GM12878 (cell line): ENCODE results near the gene MYOCD. TPM values are rescaled to one million over a fixed set of nuclear protein-coding genes. Genes with fewer than 3 reads are reported as not detected.

Experiments used
- ATAC-seq: fragments of 200-7000 bp; cut with Tn5 transposase; 3 replicates; pipeline ENCODE4 v1.9.1; 2020; ENCODE audit warnings: mild to moderate bottlenecking, moderate library complexity
- BruUV-seq: library from RNA; stranded (reverse); fragments of 400-500 nt; replicated peaks from 2 replicates; lab custom pipeline; 2021; lab: Mats Ljungman, UMichigan
- CTCF ChIA-PET: fragments of 300-600 bp; sonication (Branson Sonifier 250); formaldehyde crosslinking; extraction: SDS; loops from one replicate; lab custom pipeline; 2021; ENCODE audit warnings: inconsistent platforms; lab: Yijun Ruan, JAX
- POLR2A ChIA-PET: fragments of 350-600 bp; formaldehyde crosslinking; extraction: SDS; loops from one replicate; lab custom pipeline; 2021; ENCODE audit warnings: inconsistent platforms; lab: Charles Lee
- RAD21 ChIA-PET: fragments of 300-600 bp; sonication (Branson Sonifier 250); formaldehyde crosslinking; loops from one replicate; lab custom pipeline; 2023; ENCODE audit warnings: antibody characterized with exemption; ENCODE audit not compliant: unreplicated experiment; lab: Charles Lee
- SMC1A ChIA-PET: fragments of 300-600 bp; sonication (Branson Sonifier 250); formaldehyde crosslinking; loops from one replicate; lab custom pipeline; 2023; ENCODE audit not compliant: unreplicated experiment, uncharacterized antibody; lab: Charles Lee
- DNase-seq: peaks from one replicate; pipeline ENCODE4 v3.0.0-alpha.2; 2011; ENCODE audit warnings: low read depth, low spot score
- FAIRE-seq: peaks from 3 replicates; lab custom pipeline; 2011; peaks lifted over from hg19 to GRCh38; lab: Jason Lieb, UNC
- H2AFZ ChIP-seq: 2 replicates; pipeline ENCODE4 v1.6.0; 2011; ENCODE audit warnings: low read depth, low read length, control low read depth; ENCODE audit not compliant: control insufficient read depth
- H3K27ac ChIP-seq: 2 replicates; pipeline ENCODE4 v1.5.1; 2011; ENCODE audit warnings: control low read depth; ENCODE audit not compliant: control insufficient read depth, insufficient read depth
- H3K27me3 ChIP-seq, 2 experiments: replicated peaks in 1 of 2; 2 replicates each; pipeline versions ENCODE4 v1.6.0 to v1.6.1; 2011; ENCODE audit warnings: low read length in 1 of 2; ENCODE audit not compliant: control insufficient read depth in 2 of 2, insufficient read depth in 2 of 2
- H3K36me3 ChIP-seq, 2 experiments: 2 replicates each; pipeline ENCODE4 v1.5.1; 2011; ENCODE audit warnings: low read length in 1 of 2; ENCODE audit not compliant: control insufficient read depth in 2 of 2, insufficient read depth in 2 of 2
- H3K4me1 ChIP-seq: 2 replicates; pipeline ENCODE4 v1.6.1; 2011; ENCODE audit warnings: mild to moderate bottlenecking, low read length, moderate library complexity, mixed read lengths; ENCODE audit not compliant: control insufficient read depth, insufficient read depth
- H3K4me2 ChIP-seq: 2 replicates; pipeline ENCODE4 v1.6.0; 2011; ENCODE audit warnings: control low read depth; ENCODE audit not compliant: control insufficient read depth, insufficient read depth
- H3K4me3 ChIP-seq: fragments of 200-600 bp; sonication (generic); 2 replicates; pipeline ENCODE4 v1.5.1; 2016
- H3K79me2 ChIP-seq: 2 replicates; pipeline ENCODE4 v1.6.0; 2011; ENCODE audit warnings: low read length; ENCODE audit not compliant: control insufficient read depth, insufficient read depth
- H3K9ac ChIP-seq: 2 replicates; pipeline ENCODE4 v1.8.0; 2011; ENCODE audit warnings: low read length, control low read depth, mixed read lengths; ENCODE audit not compliant: control insufficient read depth, insufficient read depth
- H3K9me3 ChIP-seq: replicated peaks from 3 replicates; pipeline ENCODE4 v1.5.1; 2011; ENCODE audit warnings: mild to moderate bottlenecking, low read length; ENCODE audit not compliant: control insufficient read depth, insufficient read depth
- H4K20me1 ChIP-seq: 2 replicates; pipeline ENCODE4 v1.6.0; 2011; ENCODE audit not compliant: control insufficient read depth, insufficient read depth
- ASH2L ChIP-seq: fragments of 300-600, 200-600 bp; sonication (generic); IDR thresholded peaks from 2 replicates; pipeline ENCODE4 v1.6.1; 2017; ENCODE audit warnings: low read depth, mild to moderate bottlenecking, borderline replicate concordance
- BMI1 ChIP-seq: fragments of 450-650 bp; IDR thresholded peaks from 2 replicates; pipeline ENCODE4 v1.6.1; 2016; ENCODE audit warnings: mild to moderate bottlenecking, moderate library complexity, borderline replicate concordance
- WGBS: methylation state at CpG from one replicate; pipeline ENCODE4 v1.1.6; 2016; ENCODE audit warnings: low lambda C conversion rate; ENCODE audit not compliant: insufficient replicate concordance, insufficient coverage; ENCODE audit errors: missing lambda C conversion rate; 5-methylcytosine and 5-hydroxymethylcytosine counted together
- in situ Hi-C: fragments of 300-500 bp; cut with MboI; formaldehyde crosslinking; loops from 9 replicates; pipeline ENCODE4 v1.14.3; 2018; ENCODE audit warnings: mixed read lengths
- intact Hi-C: fragments of 100-400 bp; cut with micrococcal nuclease; formaldehyde crosslinking; loops from one replicate; pipeline ENCODE4 v1.14.2; 2022; ENCODE audit not compliant: unreplicated experiment
- polyA plus RNA-seq, 11 experiments: library from polyadenylated mRNA; depleted of rRNA in 4 of 11; unstranded in 6 of 11; stranded (reverse) in 5 of 11; fragments of >200 nt; fragmentation: Nextera tagmentation in 4 of 11; fragmentation: Illumina TruSeq in 1 of 11; extraction: Ambion mirVana in 4 of 11; extraction: Trizol in 1 of 11; gene quantifications; 1 replicate in 1 of 11; 2 replicates in 10 of 11; pipeline versions ENCODE4 v1.2.1 to v1.2.3, GENCODE V29; 2011 to 2016; ENCODE audit warnings: inconsistent platforms in 2 of 11, missing spikeins in 2 of 11, low read depth in 1 of 11
- total RNA-seq, 4 experiments: library from RNA; depleted of rRNA in 3 of 4; stranded (reverse); fragments of >200 nt in 3 of 4; fragmentation: Illumina TruSeq in 1 of 4; extraction: Trizol in 1 of 4; gene quantifications; 2 replicates each; pipeline versions ENCODE4 v1.2.1 to v1.2.3, GENCODE V29; 2013 to 2021
- TF ChIP-seq, protein P1 (sequence below): fragments of 450-650 bp; formaldehyde crosslinking; IDR thresholded peaks from 2 replicates; pipeline ENCODE4 v1.4.0; 2020; ENCODE audit warnings: mild to moderate bottlenecking, moderate library complexity
- TF ChIP-seq, protein P2 (sequence below): fragments of 450-650 bp; IDR thresholded peaks from 2 replicates; pipeline ENCODE4 v1.6.1; 2017; ENCODE audit warnings: mild to moderate bottlenecking
- TF ChIP-seq, protein P3 (sequence below): fragments of 450-650 bp; IDR thresholded peaks from 2 replicates; pipeline ENCODE4 v1.6.1; 2017; ENCODE audit warnings: mild to moderate bottlenecking, moderate library complexity

The MYOCD gene
- total and polyA plus RNA-seq, 10 of the 15 experiments (the other 5 are each of a cell fraction or from before 2014, with no cell fraction given) = not detected

DNA sequence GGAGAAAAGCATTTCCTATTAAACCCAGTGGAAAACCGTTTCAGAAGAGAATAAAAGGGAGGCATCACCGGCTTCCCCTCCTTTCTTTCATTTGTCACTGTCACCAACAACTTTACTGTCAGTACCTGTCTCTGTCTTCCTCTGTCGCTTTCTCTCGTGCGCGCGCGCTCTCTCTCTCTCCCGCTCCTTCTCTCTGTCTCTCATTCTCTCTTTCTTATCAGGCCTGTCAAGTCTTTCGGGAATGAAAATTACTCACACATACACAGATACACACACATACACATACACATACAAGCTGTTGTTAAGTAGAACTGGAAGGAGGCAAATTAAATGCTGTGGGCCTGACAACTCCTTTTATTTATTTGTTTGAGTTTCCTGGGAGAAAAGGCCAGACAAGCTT is 17.6 kb downstream of the MYOCD start:
- H4K20me1 ChIP-seq = no peaks in the 10 kb centered on the region; the same call in 1 of the 2 replicates
- DNase-seq (no peak), ATAC-seq (no peak), FAIRE-seq (no peak)
- ChIA-PET RAD21 (no interaction called here), CTCF (interaction anchor here (0.6 kb wide), 1 partner anchor 702 kb away, joined by 3 read pairs; no protein-coding TSS in a partner anchor), POLR2A (no interaction called here), SMC1A (interaction anchor here (0.7 kb wide), 1 partner anchor 169 kb away, joined by 3 read pairs; no protein-coding TSS in a partner anchor)
- no peak overlapping the region for H2AFZ ChIP-seq
- no peak overlapping the region for H3K4me2 ChIP-seq
- H3K27ac ChIP-seq = no peak overlapping the region
- no peak overlapping the region for H3K4me3 ChIP-seq
- H3K79me2 ChIP-seq = no peaks in the 10 kb centered on the region
- no peaks in the 10 kb centered on the region for H3K9me3 ChIP-seq
- H3K36me3 ChIP-seq = no peaks in the 10 kb centered on the region
- no peak overlapping the region for H3K9ac ChIP-seq
- intact Hi-C loops (loop anchor here (10.0 kb wide), 1 partner anchor 78 kb away; no protein-coding TSS in a partner anchor), in situ Hi-C loops (no loop called here)
- no peaks in the 10 kb centered on the region for H3K27me3 ChIP-seq
- no TSS peak for BruUV-seq
- no peaks in the 10 kb centered on the region for H3K4me1 ChIP-seq
- 64% methylated on average over 9 of the region's 10 CpGs for WGBS
- TF ChIP-seq, protein P1, sequence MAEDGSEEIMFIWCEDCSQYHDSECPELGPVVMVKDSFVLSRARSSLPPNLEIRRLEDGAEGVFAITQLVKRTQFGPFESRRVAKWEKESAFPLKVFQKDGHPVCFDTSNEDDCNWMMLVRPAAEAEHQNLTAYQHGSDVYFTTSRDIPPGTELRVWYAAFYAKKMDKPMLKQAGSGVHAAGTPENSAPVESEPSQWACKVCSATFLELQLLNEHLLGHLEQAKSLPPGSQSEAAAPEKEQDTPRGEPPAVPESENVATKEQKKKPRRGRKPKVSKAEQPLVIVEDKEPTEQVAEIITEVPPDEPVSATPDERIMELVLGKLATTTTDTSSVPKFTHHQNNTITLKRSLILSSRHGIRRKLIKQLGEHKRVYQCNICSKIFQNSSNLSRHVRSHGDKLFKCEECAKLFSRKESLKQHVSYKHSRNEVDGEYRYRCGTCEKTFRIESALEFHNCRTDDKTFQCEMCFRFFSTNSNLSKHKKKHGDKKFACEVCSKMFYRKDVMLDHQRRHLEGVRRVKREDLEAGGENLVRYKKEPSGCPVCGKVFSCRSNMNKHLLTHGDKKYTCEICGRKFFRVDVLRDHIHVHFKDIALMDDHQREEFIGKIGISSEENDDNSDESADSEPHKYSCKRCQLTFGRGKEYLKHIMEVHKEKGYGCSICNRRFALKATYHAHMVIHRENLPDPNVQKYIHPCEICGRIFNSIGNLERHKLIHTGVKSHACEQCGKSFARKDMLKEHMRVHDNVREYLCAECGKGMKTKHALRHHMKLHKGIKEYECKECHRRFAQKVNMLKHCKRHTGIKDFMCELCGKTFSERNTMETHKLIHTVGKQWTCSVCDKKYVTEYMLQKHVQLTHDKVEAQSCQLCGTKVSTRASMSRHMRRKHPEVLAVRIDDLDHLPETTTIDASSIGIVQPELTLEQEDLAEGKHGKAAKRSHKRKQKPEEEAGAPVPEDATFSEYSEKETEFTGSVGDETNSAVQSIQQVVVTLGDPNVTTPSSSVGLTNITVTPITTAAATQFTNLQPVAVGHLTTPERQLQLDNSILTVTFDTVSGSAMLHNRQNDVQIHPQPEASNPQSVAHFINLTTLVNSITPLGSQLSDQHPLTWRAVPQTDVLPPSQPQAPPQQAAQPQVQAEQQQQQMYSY = no peak
- TF ChIP-seq, protein P2, sequence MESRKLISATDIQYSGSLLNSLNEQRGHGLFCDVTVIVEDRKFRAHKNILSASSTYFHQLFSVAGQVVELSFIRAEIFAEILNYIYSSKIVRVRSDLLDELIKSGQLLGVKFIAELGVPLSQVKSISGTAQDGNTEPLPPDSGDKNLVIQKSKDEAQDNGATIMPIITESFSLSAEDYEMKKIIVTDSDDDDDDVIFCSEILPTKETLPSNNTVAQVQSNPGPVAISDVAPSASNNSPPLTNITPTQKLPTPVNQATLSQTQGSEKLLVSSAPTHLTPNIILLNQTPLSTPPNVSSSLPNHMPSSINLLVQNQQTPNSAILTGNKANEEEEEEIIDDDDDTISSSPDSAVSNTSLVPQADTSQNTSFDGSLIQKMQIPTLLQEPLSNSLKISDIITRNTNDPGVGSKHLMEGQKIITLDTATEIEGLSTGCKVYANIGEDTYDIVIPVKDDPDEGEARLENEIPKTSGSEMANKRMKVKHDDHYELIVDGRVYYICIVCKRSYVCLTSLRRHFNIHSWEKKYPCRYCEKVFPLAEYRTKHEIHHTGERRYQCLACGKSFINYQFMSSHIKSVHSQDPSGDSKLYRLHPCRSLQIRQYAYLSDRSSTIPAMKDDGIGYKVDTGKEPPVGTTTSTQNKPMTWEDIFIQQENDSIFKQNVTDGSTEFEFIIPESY = no peak
- TF ChIP-seq, protein P3, sequence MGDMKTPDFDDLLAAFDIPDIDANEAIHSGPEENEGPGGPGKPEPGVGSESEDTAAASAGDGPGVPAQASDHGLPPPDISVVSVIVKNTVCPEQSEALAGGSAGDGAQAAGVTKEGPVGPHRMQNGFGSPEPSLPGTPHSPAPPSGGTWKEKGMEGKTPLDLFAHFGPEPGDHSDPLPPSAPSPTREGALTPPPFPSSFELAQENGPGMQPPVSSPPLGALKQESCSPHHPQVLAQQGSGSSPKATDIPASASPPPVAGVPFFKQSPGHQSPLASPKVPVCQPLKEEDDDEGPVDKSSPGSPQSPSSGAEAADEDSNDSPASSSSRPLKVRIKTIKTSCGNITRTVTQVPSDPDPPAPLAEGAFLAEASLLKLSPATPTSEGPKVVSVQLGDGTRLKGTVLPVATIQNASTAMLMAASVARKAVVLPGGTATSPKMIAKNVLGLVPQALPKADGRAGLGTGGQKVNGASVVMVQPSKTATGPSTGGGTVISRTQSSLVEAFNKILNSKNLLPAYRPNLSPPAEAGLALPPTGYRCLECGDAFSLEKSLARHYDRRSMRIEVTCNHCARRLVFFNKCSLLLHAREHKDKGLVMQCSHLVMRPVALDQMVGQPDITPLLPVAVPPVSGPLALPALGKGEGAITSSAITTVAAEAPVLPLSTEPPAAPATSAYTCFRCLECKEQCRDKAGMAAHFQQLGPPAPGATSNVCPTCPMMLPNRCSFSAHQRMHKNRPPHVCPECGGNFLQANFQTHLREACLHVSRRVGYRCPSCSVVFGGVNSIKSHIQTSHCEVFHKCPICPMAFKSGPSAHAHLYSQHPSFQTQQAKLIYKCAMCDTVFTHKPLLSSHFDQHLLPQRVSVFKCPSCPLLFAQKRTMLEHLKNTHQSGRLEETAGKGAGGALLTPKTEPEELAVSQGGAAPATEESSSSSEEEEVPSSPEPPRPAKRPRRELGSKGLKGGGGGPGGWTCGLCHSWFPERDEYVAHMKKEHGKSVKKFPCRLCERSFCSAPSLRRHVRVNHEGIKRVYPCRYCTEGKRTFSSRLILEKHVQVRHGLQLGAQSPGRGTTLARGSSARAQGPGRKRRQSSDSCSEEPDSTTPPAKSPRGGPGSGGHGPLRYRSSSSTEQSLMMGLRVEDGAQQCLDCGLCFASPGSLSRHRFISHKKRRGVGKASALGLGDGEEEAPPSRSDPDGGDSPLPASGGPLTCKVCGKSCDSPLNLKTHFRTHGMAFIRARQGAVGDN = no peak
- no peak for TF ChIP-seq ASH2L
- no peak for TF ChIP-seq BMI1
